ENCODE data around the gene CACNA1C. TPM values are rescaled to one million over a fixed set of nuclear protein-coding genes. Genes with fewer than 3 reads are reported as not detected.

The CACNA1C gene
- total RNA-seq, 2 donors from 2014 or later, result 0.84 to 10.2 TPM

- H3K36me3 ChIP-seq, result no peaks in the 10 kb centered on the region
- no peaks in the 10 kb centered on the region for H3K9me3 ChIP-seq
- H3K9ac ChIP-seq (ENCODE audit: low read depth in 2 of 2, low read length in 2 of 2), result no peak overlapping the region
- DNase-seq, result no peak
- no peak for TF ChIP-seq CTCF (IDR thresholded peaks at IDR 0.05)
- no peaks in the 10 kb centered on the region for H3K4me1 ChIP-seq
- H3K27ac ChIP-seq, result no peak overlapping the region
- H3K27me3 ChIP-seq, result no peaks in the 10 kb centered on the region
- intact Hi-C loops (cut with DNase I), result no loop called here
- no peak overlapping the region for H3K4me3 ChIP-seq
These were observed 565.7 kb downstream of the CACNA1C start for GRCh38 chr12:2618291-2618995.

DNA sequence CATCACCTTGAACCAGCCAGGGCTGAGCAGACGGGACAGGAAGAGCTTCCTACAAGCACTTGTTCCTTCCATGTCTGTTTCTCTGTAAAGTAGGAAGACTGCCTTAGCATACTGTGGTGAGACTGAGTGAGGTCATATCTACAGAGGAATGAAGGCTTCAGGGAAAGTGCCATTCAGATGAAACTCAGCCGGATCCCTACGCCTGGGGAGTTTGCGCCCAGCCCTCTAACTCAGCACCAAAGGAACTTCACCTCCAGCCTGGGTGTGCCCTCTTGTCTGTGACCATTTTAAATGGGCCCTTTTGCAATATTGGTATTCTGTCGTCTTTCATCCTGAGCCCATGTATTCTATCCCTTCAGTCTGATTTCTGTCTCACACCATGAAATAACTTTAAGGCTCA is 566.3 kb downstream of the CACNA1C start:
- TF ChIP-seq CTCF (IDR thresholded peaks at IDR 0.05), result no peak
- DNase-seq, result no peak
- Histone ChIP-seq H3K4me3 (no peak overlapping the region), H3K36me3 (no peaks in the 10 kb centered on the region), H3K27me3 (no peaks in the 10 kb centered on the region), H3K9me3 (no peaks in the 10 kb centered on the region), H3K9ac (ENCODE audit: low read depth in 2 of 2, low read length in 2 of 2) (no peak overlapping the region), H3K27ac (no peak overlapping the region), H3K4me1 (no peaks in the 10 kb centered on the region)
- intact Hi-C loops (cut with DNase I), result no loop called here

- Histone ChIP-seq H3K36me3 (no peaks in the 10 kb centered on the region), H3K27me3 (no peaks in the 10 kb centered on the region), H3K9me3 (no peaks in the 10 kb centered on the region), H3K4me3 (no peak overlapping the region), H3K4me1 (no peaks in the 10 kb centered on the region), H3K27ac (no peak overlapping the region), H3K9ac (ENCODE audit: low read depth in 2 of 2, low read length in 2 of 2) (no peak overlapping the region)
- no peak for DNase-seq
- intact Hi-C loops (cut with DNase I), result no loop called here
- no peak for TF ChIP-seq CTCF (IDR thresholded peaks at IDR 0.05)
These were observed 569.7 kb downstream of the CACNA1C start for GRCh38 chr12:2622460-2622859.

DNA sequence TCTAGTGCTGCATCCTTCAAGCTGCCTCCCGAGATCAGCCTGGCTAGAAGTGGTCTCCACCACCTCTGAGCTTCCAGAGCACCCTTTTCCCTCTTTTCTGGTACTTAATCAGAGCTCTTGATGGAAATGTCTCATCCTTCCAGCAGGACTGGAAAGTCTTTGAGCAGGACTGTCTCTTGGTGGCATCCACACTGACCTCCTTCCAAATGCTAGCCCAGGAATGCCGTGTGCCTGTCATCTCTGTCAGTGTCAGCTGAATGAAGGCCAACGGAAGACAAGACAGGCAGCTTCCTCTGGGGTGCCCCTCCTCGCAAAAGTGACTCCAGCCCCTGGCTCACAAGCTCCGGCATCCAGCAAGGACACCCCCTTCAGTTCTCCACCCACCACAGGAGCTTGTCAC is 570.7 kb downstream of the CACNA1C start:
- no peaks in the 10 kb centered on the region for H3K9me3 ChIP-seq
- TF ChIP-seq CTCF (IDR thresholded peaks at IDR 0.05), result no peak
- H3K27me3 ChIP-seq, result no peaks in the 10 kb centered on the region
- H3K4me1 ChIP-seq, result no peaks in the 10 kb centered on the region
- no peak for DNase-seq
- H3K36me3 ChIP-seq, result no peaks in the 10 kb centered on the region
- no peak overlapping the region for H3K27ac ChIP-seq
- H3K4me3 ChIP-seq, result no peak overlapping the region
- intact Hi-C loops (cut with DNase I), result no loop called here
- no peak overlapping the region for H3K9ac ChIP-seq (ENCODE audit: low read depth in 2 of 2, low read length in 2 of 2)

DNA sequence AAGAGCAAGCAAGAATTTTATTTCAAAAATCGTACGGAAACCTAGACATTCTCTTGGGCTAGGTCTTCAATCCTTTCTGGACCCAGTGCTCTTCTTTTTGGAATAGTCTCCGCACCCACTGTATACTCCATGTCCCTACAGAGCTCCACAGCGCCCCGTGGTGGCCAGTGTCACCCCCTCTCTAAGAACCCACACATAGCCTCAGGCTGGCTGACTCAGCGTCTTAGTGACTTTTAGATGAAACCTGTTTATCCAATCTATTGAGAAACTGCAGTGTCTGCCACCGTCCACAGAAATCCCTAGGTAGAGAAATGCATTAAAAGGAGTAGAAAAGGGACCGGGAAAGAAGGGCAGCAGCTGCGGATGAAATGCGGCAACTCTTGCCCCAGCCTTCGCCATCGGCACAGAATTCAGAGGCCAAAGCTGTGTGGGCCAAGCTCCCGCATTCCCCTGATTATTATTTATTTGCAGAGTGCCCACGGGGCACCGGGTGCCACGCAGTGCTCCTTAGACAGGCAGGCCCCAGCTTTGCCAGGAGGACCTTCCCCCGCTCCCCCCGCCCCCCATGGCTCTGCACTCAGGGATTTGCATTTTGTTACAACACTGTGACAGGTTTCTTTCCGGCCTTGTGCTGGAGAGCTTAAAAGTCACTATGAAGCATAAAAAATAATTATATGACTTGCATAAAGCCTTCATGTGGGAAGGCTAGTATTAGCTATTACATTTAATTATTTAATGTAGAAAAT is 571.9 kb downstream of the CACNA1C start:
- H3K27me3 ChIP-seq, result no peaks in the 10 kb centered on the region
- no peak overlapping the region for H3K9ac ChIP-seq (ENCODE audit: low read depth in 2 of 2, low read length in 2 of 2)
- TF ChIP-seq CTCF (IDR thresholded peaks at IDR 0.05), result no peak
- intact Hi-C loops (cut with DNase I), result no loop called here
- no peak overlapping the region for H3K4me3 ChIP-seq
- H3K9me3 ChIP-seq, result no peaks in the 10 kb centered on the region
- H3K4me1 ChIP-seq, result no peaks in the 10 kb centered on the region
- no peak for DNase-seq
- H3K27ac ChIP-seq, result no peak overlapping the region
- H3K36me3 ChIP-seq, result no peaks in the 10 kb centered on the region
